Ovary (tissue), 3 donors: ENCODE measurements around the gene SHOX.

ENCODE experiments used
- POLR2A ChIP-seq: fragments of 450-650 bp; IDR thresholded peaks from one replicate; pipeline ENCODE4 v1.6.1; 2017; ENCODE audit warnings: antibody characterized with exemption, mild to moderate bottlenecking, moderate library complexity
- TF ChIP-seq, protein P1 (sequence below), 3 donors: fragments of 450-650 bp in 2 of 3; fragments of 200-600 bp in 1 of 3; IDR thresholded peaks; one replicate each; pipeline versions ENCODE4 v1.5.1 to v1.8.0; 2016 to 2022; ENCODE audit warnings: antibody characterized with exemption in 3 of 3, mild to moderate bottlenecking in 1 of 3
- donor health status: DM: no; HTN: no; CAD: no.

GRCh38 chrX:652341-652741, 21.8 kb downstream of the SHOX start:
- TF ChIP-seq, protein P1, sequence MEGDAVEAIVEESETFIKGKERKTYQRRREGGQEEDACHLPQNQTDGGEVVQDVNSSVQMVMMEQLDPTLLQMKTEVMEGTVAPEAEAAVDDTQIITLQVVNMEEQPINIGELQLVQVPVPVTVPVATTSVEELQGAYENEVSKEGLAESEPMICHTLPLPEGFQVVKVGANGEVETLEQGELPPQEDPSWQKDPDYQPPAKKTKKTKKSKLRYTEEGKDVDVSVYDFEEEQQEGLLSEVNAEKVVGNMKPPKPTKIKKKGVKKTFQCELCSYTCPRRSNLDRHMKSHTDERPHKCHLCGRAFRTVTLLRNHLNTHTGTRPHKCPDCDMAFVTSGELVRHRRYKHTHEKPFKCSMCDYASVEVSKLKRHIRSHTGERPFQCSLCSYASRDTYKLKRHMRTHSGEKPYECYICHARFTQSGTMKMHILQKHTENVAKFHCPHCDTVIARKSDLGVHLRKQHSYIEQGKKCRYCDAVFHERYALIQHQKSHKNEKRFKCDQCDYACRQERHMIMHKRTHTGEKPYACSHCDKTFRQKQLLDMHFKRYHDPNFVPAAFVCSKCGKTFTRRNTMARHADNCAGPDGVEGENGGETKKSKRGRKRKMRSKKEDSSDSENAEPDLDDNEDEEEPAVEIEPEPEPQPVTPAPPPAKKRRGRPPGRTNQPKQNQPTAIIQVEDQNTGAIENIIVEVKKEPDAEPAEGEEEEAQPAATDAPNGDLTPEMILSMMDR (IDR thresholded peaks at IDR 0.05), result no peak
- TF ChIP-seq POLR2A, result no peak
